Panc1 (cell line): ENCODE measurements around the gene TENT5C. TPM values are rescaled to one million over a fixed set of nuclear protein-coding genes. Genes with fewer than 3 reads are reported as not detected.

ENCODE experiments used
- ATAC-seq: fragments of 200-7000 bp; cut with Tn5 transposase; 2 replicates; pipeline ENCODE4 v1.9.1; 2020; ENCODE audit warnings: mild to moderate bottlenecking, moderate library complexity
- BruUV-seq: library from RNA; stranded (reverse); fragments of 400-500 nt; replicated peaks from 2 replicates; lab custom pipeline; 2021; lab: Mats Ljungman, UMichigan
- CTCF ChIA-PET: fragments of 300-600 bp; sonication (Branson Sonifier 250); formaldehyde crosslinking; loops from one replicate; lab custom pipeline; 2022; ENCODE audit warnings: antibody characterized with exemption; lab: Charles Lee
- POLR2A ChIA-PET: fragments of 300-600 bp; sonication (Branson Sonifier 250); formaldehyde crosslinking; loops from one replicate; lab custom pipeline; 2022; ENCODE audit warnings: antibody characterized with exemption; lab: Charles Lee
- DNase-seq: peaks from one replicate; pipeline ENCODE4 v3.0.0-alpha.2; 2010; ENCODE audit warnings: low read depth, low spot score
- H3K27ac ChIP-seq: 2 replicates; pipeline ENCODE4 v1.5.1; 2011; ENCODE audit warnings: mild to moderate bottlenecking, low read length, inconsistent platforms
- H3K27me3 ChIP-seq: fragments of 200-500 bp; sonication (Bioruptor generic); 2 replicates; pipeline ENCODE4 v1.6.0; 2014; ENCODE audit warnings: low read length, inconsistent platforms; ENCODE audit not compliant: control insufficient read depth, insufficient read depth
- H3K36me3 ChIP-seq: fragments of 200-500 bp; sonication (Bioruptor generic); 2 replicates; pipeline ENCODE4 v1.5.1; 2014; ENCODE audit warnings: inconsistent platforms, mild to moderate bottlenecking, low read length, moderate library complexity; ENCODE audit not compliant: control insufficient read depth, insufficient read depth
- H3K4me1 ChIP-seq: 2 replicates; pipeline ENCODE4 v1.5.1; 2011; ENCODE audit warnings: inconsistent platforms, mild to moderate bottlenecking, low read length, moderate library complexity; ENCODE audit not compliant: control insufficient read depth, insufficient read depth
- H3K4me3 ChIP-seq, 2 experiments: 2 replicates each; pipeline ENCODE4 v1.5.1; 2011 to 2012; ENCODE audit warnings: low read depth in 2 of 2, low read length in 2 of 2, mild to moderate bottlenecking in 2 of 2, inconsistent platforms in 1 of 2, moderate library complexity in 1 of 2
- H3K9me3 ChIP-seq: fragments of 200-500 bp; sonication (Bioruptor generic); 2 replicates; pipeline ENCODE4 v1.5.1; 2014; ENCODE audit warnings: low read depth, mild to moderate bottlenecking, inconsistent platforms, low read length, moderate library complexity; ENCODE audit not compliant: control insufficient read depth, insufficient read depth
- POLR2AphosphoS5 ChIP-seq: IDR thresholded peaks from 2 replicates; pipeline ENCODE4 v1.6.1; 2012; ENCODE audit warnings: mild to moderate bottlenecking, low read depth, low read length, moderate library complexity
- SIN3A ChIP-seq: IDR thresholded peaks from 2 replicates; pipeline ENCODE4 v1.6.1; 2012; ENCODE audit warnings: low read depth, mild to moderate bottlenecking, low read length, moderate library complexity, borderline replicate concordance; ENCODE audit not compliant: insufficient read depth
- TCF7L2 ChIP-seq: IDR thresholded peaks from 2 replicates; pipeline ENCODE4 v1.6.1; 2011; ENCODE audit warnings: mild to moderate bottlenecking, low read depth, low read length, inconsistent platforms
- in situ Hi-C: cut with HindIII; loops from 2 replicates; pipeline ENCODE4 v1.10.0; 2016; ENCODE audit warnings: low sequenced_read_pairs, low pct_unique_long_range_greater_than_20kb
- intact Hi-C: fragments of 100-400 bp; cut with micrococcal nuclease; formaldehyde crosslinking; loops from one replicate; pipeline ENCODE4 v1.10.0; 2022; ENCODE audit not compliant: unreplicated experiment
- total RNA-seq: library from RNA; stranded (reverse); gene quantifications from one replicate; pipeline ENCODE4 v1.2.1, GENCODE V29; 2021; ENCODE audit not compliant: unreplicated experiment
- TF ChIP-seq, protein P1 (sequence below): fragments of 450-650 bp; IDR thresholded peaks from 2 replicates; pipeline ENCODE4 v1.5.1; 2017; ENCODE audit warnings: mild to moderate bottlenecking
- TF ChIP-seq, protein P2 (sequence below), 2 experiments: IDR thresholded peaks; 2 replicates each; pipeline ENCODE4 v1.6.1; 2011 to 2012; ENCODE audit warnings: low read depth in 2 of 2, control low read depth in 1 of 2, low read length in 1 of 2, mild to moderate bottlenecking in 1 of 2, moderate library complexity in 1 of 2; ENCODE audit not compliant: insufficient read depth in 1 of 2

The TENT5C gene
- total RNA-seq, 1 experiment from 2014 or later: 8.9 TPM

DNA sequence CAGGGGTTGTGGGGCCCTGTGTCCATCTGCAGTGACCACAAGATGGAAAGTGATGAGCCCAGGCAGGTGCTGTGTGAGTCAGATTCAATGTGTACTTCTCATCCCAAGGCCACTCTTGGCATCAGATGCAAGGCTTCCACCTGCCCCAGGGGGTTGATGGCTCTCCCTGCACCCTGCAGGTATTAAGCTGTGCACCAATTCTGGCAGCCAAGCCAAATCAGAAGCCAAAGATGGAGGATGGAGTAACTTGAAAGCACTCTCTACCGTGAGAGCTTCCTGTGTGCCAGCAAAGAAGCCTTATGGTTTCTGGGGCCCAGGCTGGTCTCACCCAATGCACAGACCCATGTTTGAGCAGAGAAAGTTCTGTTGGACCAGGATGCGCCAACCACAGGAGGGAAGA, 44.3 kb upstream of the TENT5C start:
- no peaks in the 10 kb centered on the region for H3K27me3 ChIP-seq
- BruUV-seq: no TSS peak
- ChIA-PET CTCF (no interaction called here), POLR2A (no interaction called here)
- TF ChIP-seq SIN3A: no peak
- TF ChIP-seq, protein P1, sequence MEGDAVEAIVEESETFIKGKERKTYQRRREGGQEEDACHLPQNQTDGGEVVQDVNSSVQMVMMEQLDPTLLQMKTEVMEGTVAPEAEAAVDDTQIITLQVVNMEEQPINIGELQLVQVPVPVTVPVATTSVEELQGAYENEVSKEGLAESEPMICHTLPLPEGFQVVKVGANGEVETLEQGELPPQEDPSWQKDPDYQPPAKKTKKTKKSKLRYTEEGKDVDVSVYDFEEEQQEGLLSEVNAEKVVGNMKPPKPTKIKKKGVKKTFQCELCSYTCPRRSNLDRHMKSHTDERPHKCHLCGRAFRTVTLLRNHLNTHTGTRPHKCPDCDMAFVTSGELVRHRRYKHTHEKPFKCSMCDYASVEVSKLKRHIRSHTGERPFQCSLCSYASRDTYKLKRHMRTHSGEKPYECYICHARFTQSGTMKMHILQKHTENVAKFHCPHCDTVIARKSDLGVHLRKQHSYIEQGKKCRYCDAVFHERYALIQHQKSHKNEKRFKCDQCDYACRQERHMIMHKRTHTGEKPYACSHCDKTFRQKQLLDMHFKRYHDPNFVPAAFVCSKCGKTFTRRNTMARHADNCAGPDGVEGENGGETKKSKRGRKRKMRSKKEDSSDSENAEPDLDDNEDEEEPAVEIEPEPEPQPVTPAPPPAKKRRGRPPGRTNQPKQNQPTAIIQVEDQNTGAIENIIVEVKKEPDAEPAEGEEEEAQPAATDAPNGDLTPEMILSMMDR: no peak
- TF ChIP-seq, protein P2, sequence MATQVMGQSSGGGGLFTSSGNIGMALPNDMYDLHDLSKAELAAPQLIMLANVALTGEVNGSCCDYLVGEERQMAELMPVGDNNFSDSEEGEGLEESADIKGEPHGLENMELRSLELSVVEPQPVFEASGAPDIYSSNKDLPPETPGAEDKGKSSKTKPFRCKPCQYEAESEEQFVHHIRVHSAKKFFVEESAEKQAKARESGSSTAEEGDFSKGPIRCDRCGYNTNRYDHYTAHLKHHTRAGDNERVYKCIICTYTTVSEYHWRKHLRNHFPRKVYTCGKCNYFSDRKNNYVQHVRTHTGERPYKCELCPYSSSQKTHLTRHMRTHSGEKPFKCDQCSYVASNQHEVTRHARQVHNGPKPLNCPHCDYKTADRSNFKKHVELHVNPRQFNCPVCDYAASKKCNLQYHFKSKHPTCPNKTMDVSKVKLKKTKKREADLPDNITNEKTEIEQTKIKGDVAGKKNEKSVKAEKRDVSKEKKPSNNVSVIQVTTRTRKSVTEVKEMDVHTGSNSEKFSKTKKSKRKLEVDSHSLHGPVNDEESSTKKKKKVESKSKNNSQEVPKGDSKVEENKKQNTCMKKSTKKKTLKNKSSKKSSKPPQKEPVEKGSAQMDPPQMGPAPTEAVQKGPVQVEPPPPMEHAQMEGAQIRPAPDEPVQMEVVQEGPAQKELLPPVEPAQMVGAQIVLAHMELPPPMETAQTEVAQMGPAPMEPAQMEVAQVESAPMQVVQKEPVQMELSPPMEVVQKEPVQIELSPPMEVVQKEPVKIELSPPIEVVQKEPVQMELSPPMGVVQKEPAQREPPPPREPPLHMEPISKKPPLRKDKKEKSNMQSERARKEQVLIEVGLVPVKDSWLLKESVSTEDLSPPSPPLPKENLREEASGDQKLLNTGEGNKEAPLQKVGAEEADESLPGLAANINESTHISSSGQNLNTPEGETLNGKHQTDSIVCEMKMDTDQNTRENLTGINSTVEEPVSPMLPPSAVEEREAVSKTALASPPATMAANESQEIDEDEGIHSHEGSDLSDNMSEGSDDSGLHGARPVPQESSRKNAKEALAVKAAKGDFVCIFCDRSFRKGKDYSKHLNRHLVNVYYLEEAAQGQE (IDR thresholded peaks at IDR 0.05; ENCODE audit: insufficient read depth in 1 of 2, low read depth in 2 of 2, low read length in 1 of 2): no peak
- no peak for TF ChIP-seq TCF7L2
- TF ChIP-seq POLR2AphosphoS5: no peak
- in situ Hi-C loops (no loop called here), intact Hi-C loops (no loop called here)
- H3K27ac ChIP-seq: no peak overlapping the region
- no peaks in the 10 kb centered on the region for H3K36me3 ChIP-seq
- no peaks in the 10 kb centered on the region for H3K4me1 ChIP-seq
- no peaks in the 10 kb centered on the region for H3K9me3 ChIP-seq
- DNase-seq (no peak), ATAC-seq (no peak)
- H3K4me3 ChIP-seq: no peak overlapping the region

DNA sequence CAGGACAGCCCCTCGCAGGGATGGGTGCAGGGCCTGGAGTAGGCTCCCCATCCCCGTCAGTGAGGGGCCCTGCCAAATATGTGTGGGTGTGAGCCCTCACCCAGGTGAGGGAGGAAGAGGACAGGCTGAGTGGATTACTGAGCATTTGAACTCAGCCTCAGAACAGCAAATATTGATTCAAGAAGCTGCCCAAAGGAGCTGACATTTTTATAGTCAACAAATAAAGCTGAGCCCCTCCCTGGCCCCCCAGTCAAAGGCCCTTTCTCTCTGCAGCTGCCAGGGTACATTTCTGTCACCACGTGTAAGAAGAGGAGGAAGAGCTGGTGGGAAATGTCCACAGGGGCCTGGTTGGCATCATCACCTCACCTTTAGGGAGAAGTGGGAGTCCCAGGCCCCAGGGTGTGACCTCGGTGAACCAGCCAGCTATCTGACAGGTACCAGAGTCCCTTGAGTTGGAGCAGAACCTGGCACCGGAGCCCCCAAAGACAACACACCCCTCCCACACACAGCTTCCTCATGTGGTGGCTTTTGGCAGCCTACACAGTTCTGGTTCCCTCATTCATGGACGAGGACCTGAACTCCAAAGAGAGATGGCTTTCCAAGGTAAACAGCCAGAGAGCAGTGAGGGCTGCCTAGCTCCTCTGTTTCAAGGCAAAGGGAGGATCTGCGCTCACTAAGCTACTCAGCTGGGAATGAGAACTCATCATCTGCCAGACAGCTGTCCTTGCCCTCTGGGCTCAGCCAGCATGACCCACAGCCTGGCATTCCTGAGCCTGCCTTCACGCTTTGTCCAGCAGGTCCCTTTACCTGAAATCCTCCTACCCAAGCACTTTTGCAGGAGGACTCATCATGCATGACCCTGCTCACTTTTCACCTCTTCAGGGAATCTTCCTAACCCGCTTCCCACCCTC, 43.0 kb upstream of the TENT5C start:
- no peaks in the 10 kb centered on the region for H3K4me1 ChIP-seq
- intact Hi-C loops (no loop called here), in situ Hi-C loops (no loop called here)
- no TSS peak for BruUV-seq
- no peaks in the 10 kb centered on the region for H3K36me3 ChIP-seq
- CTCF ChIA-PET: no interaction called here
- no peak for DNase-seq
- no peaks in the 10 kb centered on the region for H3K27me3 ChIP-seq
- TF ChIP-seq SIN3A (no peak), TCF7L2 (no peak)
- TF ChIP-seq, protein P2 (IDR thresholded peaks at IDR 0.05; ENCODE audit: insufficient read depth in 1 of 2, low read depth in 2 of 2, low read length in 1 of 2): no peak
- TF ChIP-seq, protein P1: no peak
- no peaks in the 10 kb centered on the region for H3K9me3 ChIP-seq
- no peak overlapping the region for H3K27ac ChIP-seq
- no peak for ATAC-seq
- POLR2A ChIA-PET: no interaction called here
- H3K4me3 ChIP-seq: no peak overlapping the region
